ENCODE data around the gene PEAK1.

The PEAK1 gene

GRCh38 chr15:77355321-77355720, 64.6 kb downstream of the PEAK1 start:
- DNase-seq, result no peak

GRCh38 chr15:77354063-77354462, 65.8 kb downstream of the PEAK1 start:
- no peak for DNase-seq

- DNase-seq, result no peak
Measured at GRCh38 chr15:77352887-77353286, 67.0 kb downstream of the PEAK1 start.

- DNase-seq, result no peak
Measured at GRCh38 chr15:77350792-77351191, 69.1 kb downstream of the PEAK1 start.

- DNase-seq, result no peak
Measured at GRCh38 chr15:77349666-77350065, 70.2 kb downstream of the PEAK1 start.

- DNase-seq, result no peak
Measured at GRCh38 chr15:77348511-77348910, 71.4 kb downstream of the PEAK1 start.

GRCh38 chr15:77347197-77347596, 72.7 kb downstream of the PEAK1 start:
- DNase-seq, result no peak

- peak; percentile 57 for DNase-seq
Measured at GRCh38 chr15:77346245-77347036, 73.5 kb downstream of the PEAK1 start.

- no peak for DNase-seq
Measured at GRCh38 chr15:77342807-77343206, 77.1 kb downstream of the PEAK1 start.

- DNase-seq, result no peak
Measured at GRCh38 chr15:77340245-77340644, 79.7 kb downstream of the PEAK1 start.

- no peak for DNase-seq
Measured at GRCh38 chr15:77336006-77336405, 83.9 kb downstream of the PEAK1 start.

GRCh38 chr15:77335298-77335697, 84.6 kb downstream of the PEAK1 start:
- peak; percentile 38 for DNase-seq

- DNase-seq, result no peak
Measured at GRCh38 chr15:77333166-77333565, 86.7 kb downstream of the PEAK1 start.

- no peak for DNase-seq
Measured at GRCh38 chr15:77329202-77329601, 90.7 kb downstream of the PEAK1 start.

- DNase-seq, result no peak
Measured at GRCh38 chr15:77327844-77328529, 91.9 kb downstream of the PEAK1 start.

- no peak for DNase-seq
Measured at GRCh38 chr15:77327168-77327567, 92.7 kb downstream of the PEAK1 start.

GRCh38 chr15:77326366-77326765, 93.5 kb downstream of the PEAK1 start:
- no peak for DNase-seq

- no peak for DNase-seq
Measured at GRCh38 chr15:77312523-77312922, 107.4 kb downstream of the PEAK1 start.

GRCh38 chr15:77311618-77312398, 108.1 kb downstream of the PEAK1 start:
- DNase-seq, result no peak

GRCh38 chr15:77311020-77311419, 108.9 kb downstream of the PEAK1 start:
- no peak for DNase-seq

- DNase-seq, result no peak
Measured at GRCh38 chr15:77309392-77309791, 110.5 kb downstream of the PEAK1 start.

GRCh38 chr15:77305953-77306352, 114.0 kb downstream of the PEAK1 start:
- DNase-seq, result no peak

- no peak for DNase-seq
Measured at GRCh38 chr15:77296773-77297337, 123.0 kb downstream of the PEAK1 start.

Measured in NCI-H1105 (cell line).